HAP-1 (cell line): ENCODE measurements around the gene CDC14A.

Experiments used
- DNase-seq, 2 experiments: peaks; one replicate each; pipeline ENCODE4 v3.0.0-alpha.2; 2016 to 2020; ENCODE audit warnings: low spot score in 2 of 2
- H3K27me3 ChIP-seq: fragments of 250-450 bp; sonication (Bioruptor Pico); 2 replicates; pipeline ENCODE4 v1.5.1; 2020; ENCODE audit warnings: low read depth, mild to moderate bottlenecking, moderate library complexity
- H3K36me3 ChIP-seq: fragments of 250-450 bp; sonication (Bioruptor Pico); replicated peaks from 2 replicates; pipeline ENCODE4 v1.5.1; 2020; ENCODE audit warnings: mild to moderate bottlenecking
- H3K4me1 ChIP-seq: fragments of 250-450 bp; sonication (Bioruptor Pico); 2 replicates; pipeline ENCODE4 v1.5.1; 2020; ENCODE audit warnings: mild to moderate bottlenecking
- H3K4me3 ChIP-seq: fragments of 250-450 bp; sonication (Bioruptor Pico); 2 replicates; pipeline ENCODE4 v1.5.1; 2020; ENCODE audit warnings: mild to moderate bottlenecking, moderate library complexity
- H3K9me3 ChIP-seq: fragments of 250-450 bp; sonication (Bioruptor Pico); 2 replicates; pipeline ENCODE4 v1.5.1; 2020; ENCODE audit warnings: mild to moderate bottlenecking, moderate library complexity
- in situ Hi-C: fragments of 300-500 bp; cut with MboI; formaldehyde crosslinking; loops from 3 replicates; pipeline ENCODE4 v1.14.3; 2020; ENCODE audit warnings: low sequenced_read_pairs, inconsistent platforms, mixed read lengths

CDC14A gene

DNA sequence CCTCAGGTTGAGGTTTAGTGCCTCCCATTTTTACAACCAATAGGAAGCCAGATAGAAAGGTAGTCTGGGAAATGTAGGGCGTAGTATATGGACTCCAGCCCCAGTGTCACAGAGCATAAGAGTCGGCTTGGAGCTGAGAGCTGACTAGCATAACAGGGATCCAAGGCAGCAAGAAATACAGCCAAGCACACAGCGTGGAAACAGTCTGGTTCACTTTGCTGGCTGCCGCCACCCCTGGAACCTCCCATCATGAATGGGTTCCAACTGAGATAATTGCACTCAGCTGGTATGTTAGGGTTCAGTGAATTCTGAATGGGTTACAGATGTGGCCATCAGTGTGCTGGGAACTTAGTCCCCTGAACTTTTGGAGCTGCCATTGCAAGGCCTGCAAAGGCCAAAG, 108.9 kb downstream of the CDC14A start:
- Histone ChIP-seq H3K4me1 (peaks cover 29% of the 10 kb centered on the region), H3K4me3 (no peak overlapping the region), H3K36me3 (no peaks in the 10 kb centered on the region), H3K9me3 (no peaks in the 10 kb centered on the region), H3K27me3 (no peaks in the 10 kb centered on the region)
- in situ Hi-C loops, result loop anchor here (10.0 kb wide), 1 partner anchor 404 kb away; no protein-coding TSS in a partner anchor
- no peak for DNase-seq

GRCh38 chr1:100462326-100463025, 110.2 kb downstream of the CDC14A start:
- H3K4me3 ChIP-seq, result no peak overlapping the region
- H3K4me1 ChIP-seq, result peaks cover 29% of the 10 kb centered on the region
- no peaks in the 10 kb centered on the region for H3K27me3 ChIP-seq
- H3K9me3 ChIP-seq, result no peaks in the 10 kb centered on the region
- DNase-seq, result peak; percentile 69 to 93
- no peaks in the 10 kb centered on the region for H3K36me3 ChIP-seq
- in situ Hi-C loops, result loop anchor here (10.0 kb wide), 1 partner anchor 402 kb away; no protein-coding TSS in a partner anchor

- in situ Hi-C loops, result loop anchor here (10.0 kb wide), 1 partner anchor 401 kb away; no protein-coding TSS in a partner anchor
- H3K36me3 ChIP-seq, result no peaks in the 10 kb centered on the region
- no peaks in the 10 kb centered on the region for H3K9me3 ChIP-seq
- H3K4me3 ChIP-seq, result no peak overlapping the region
- no peaks in the 10 kb centered on the region for H3K27me3 ChIP-seq
- peak; percentile 82 to 90 for DNase-seq
- H3K4me1 ChIP-seq, result peaks cover 29% of the 10 kb centered on the region
Measured at GRCh38 chr1:100463791-100464424, 111.6 kb downstream of the CDC14A start.

GRCh38 chr1:100469578-100469977, 117.3 kb downstream of the CDC14A start:
- in situ Hi-C loops, result loop anchor here (10.0 kb wide), 1 partner anchor 395 kb away; no protein-coding TSS in a partner anchor

GRCh38 chr1:100474834-100475233, 122.5 kb downstream of the CDC14A start:
- Histone ChIP-seq H3K36me3 (no peaks in the 10 kb centered on the region; the same call in 1 of the 2 replicates), H3K4me3 (no peak overlapping the region), H3K27me3 (no peaks in the 10 kb centered on the region), H3K4me1 (no peaks in the 10 kb centered on the region; the same call in 1 of the 2 replicates), H3K9me3 (no peaks in the 10 kb centered on the region)
- in situ Hi-C loops, result no loop called here
- DNase-seq, result no peak

More at GRCh38 chr1:100469578-100469977, 117.3 kb downstream of the CDC14A start:
- Histone ChIP-seq H3K4me1 (no peaks in the 10 kb centered on the region; the same call in none of the 2 replicates), H3K27me3 (no peaks in the 10 kb centered on the region), H3K4me3 (no peak overlapping the region), H3K9me3 (no peaks in the 10 kb centered on the region), H3K36me3 (no peaks in the 10 kb centered on the region)
- DNase-seq, result no peak

GRCh38 chr1:100476735-100477290, 124.5 kb downstream of the CDC14A start:
- DNase-seq, result no peak
- Histone ChIP-seq H3K36me3 (no peaks in the 10 kb centered on the region; the same call in 1 of the 2 replicates), H3K4me3 (no peak overlapping the region), H3K4me1 (peaks cover 2% of the 10 kb centered on the region; the same call in 1 of the 2 replicates), H3K27me3 (no peaks in the 10 kb centered on the region), H3K9me3 (no peaks in the 10 kb centered on the region)
- in situ Hi-C loops, result no loop called here

GRCh38 chr1:100478816-100479215, 126.5 kb downstream of the CDC14A start:
- Histone ChIP-seq H3K9me3 (no peaks in the 10 kb centered on the region), H3K36me3 (no peaks in the 10 kb centered on the region; the same call in 1 of the 2 replicates), H3K4me1 (peaks cover 2% of the 10 kb centered on the region; the same call in 1 of the 2 replicates), H3K4me3 (no peak overlapping the region), H3K27me3 (no peaks in the 10 kb centered on the region)
- DNase-seq, result no peak
- in situ Hi-C loops, result no loop called here

- no peaks in the 10 kb centered on the region; the same call in 1 of the 2 replicates for H3K36me3 ChIP-seq
- DNase-seq, result no peak
- in situ Hi-C loops, result no loop called here
- no peaks in the 10 kb centered on the region for H3K27me3 ChIP-seq
- H3K4me3 ChIP-seq, result no peak overlapping the region
- peaks cover 2% of the 10 kb centered on the region; the same call in 1 of the 2 replicates for H3K4me1 ChIP-seq
- H3K9me3 ChIP-seq, result no peaks in the 10 kb centered on the region
Measured at GRCh38 chr1:100479620-100480338, 127.5 kb downstream of the CDC14A start.

DNA sequence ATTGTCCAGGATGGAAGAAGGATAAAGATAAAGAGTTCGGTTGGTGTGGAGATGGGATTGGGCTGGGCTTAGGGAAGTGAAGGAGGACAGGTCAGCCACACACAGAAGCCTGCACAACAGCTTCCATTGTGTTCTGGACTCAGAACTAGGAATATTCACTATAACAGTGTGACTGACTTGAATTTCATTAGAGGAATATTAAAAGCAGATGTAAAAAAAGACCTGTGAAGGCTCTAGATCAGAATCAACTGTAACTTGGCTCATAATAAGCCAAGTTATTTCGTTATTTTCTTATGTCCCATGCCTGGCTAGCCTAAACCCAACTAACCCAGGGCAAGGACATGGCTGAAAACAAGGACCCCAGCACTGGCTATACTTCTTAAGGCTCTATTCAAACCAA, 129.0 kb downstream of the CDC14A start:
- Histone ChIP-seq H3K36me3 (no peaks in the 10 kb centered on the region; the same call in 1 of the 2 replicates), H3K27me3 (no peaks in the 10 kb centered on the region), H3K4me1 (peaks cover 8% of the 10 kb centered on the region; the same call in 1 of the 2 replicates), H3K4me3 (no peak overlapping the region), H3K9me3 (no peaks in the 10 kb centered on the region)
- in situ Hi-C loops, result no loop called here
- no peak for DNase-seq

DNA sequence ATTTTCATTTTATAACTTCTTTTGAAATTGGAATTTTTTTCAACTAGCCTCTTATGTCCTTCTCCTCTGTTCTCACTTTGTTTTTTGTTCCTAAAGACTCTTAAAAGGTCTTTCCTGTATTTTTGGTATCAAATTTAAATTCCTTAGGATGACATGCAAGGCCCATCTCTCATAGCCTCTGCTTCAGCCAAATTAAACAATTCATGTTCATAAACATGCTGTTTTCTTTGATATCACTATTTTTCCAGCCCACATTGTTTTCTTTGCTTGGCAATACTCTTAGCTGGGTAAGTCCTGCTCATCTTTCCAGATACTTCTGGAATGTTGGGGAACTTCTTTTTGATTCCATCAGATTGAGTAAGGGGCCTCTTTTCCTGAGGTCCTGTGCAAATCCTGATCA, 129.9 kb downstream of the CDC14A start:
- in situ Hi-C loops, result no loop called here
- H3K9me3 ChIP-seq, result no peaks in the 10 kb centered on the region

DNA sequence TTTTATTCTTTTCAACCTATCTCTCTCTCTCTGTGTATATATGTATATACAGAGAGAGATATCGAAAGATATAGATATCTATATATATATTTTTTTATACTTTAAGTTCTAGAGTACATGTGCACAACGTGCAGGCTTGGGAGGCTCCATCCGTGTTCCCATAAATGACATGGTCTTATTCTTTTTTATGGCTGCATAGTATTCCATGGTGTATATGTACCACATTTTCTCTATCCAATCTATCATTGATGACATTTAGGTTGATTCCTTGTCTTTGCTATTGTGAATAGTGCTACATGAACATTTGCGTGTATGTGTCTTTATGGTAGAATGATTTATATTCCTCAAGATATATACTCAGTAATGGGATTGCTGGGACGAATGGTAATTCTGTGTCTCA, 130.4 kb downstream of the CDC14A start:
- peaks cover 8% of the 10 kb centered on the region; the same call in 1 of the 2 replicates for H3K4me1 ChIP-seq
- H3K27me3 ChIP-seq, result no peaks in the 10 kb centered on the region
- no peaks in the 10 kb centered on the region for H3K9me3 ChIP-seq
- DNase-seq, result no peak
- H3K36me3 ChIP-seq, result no peaks in the 10 kb centered on the region; the same call in 1 of the 2 replicates
- in situ Hi-C loops, result no loop called here
- no peak overlapping the region for H3K4me3 ChIP-seq

More for the DNA sequence above, 129.9 kb downstream of the CDC14A start:
- no peaks in the 10 kb centered on the region for H3K27me3 ChIP-seq
- no peak for DNase-seq
- H3K4me1 ChIP-seq, result peaks cover 8% of the 10 kb centered on the region; the same call in 1 of the 2 replicates
- H3K4me3 ChIP-seq, result no peak overlapping the region
- no peaks in the 10 kb centered on the region; the same call in 1 of the 2 replicates for H3K36me3 ChIP-seq

GRCh38 chr1:100483230-100483629, 130.9 kb downstream of the CDC14A start:
- Histone ChIP-seq H3K27me3 (no peaks in the 10 kb centered on the region), H3K9me3 (no peaks in the 10 kb centered on the region), H3K4me1 (peaks cover 8% of the 10 kb centered on the region; the same call in 1 of the 2 replicates), H3K36me3 (no peaks in the 10 kb centered on the region; the same call in 1 of the 2 replicates), H3K4me3 (no peak overlapping the region)
- in situ Hi-C loops, result no loop called here
- no peak for DNase-seq

GRCh38 chr1:100485855-100486258, 133.6 kb downstream of the CDC14A start:
- H3K9me3 ChIP-seq, result no peaks in the 10 kb centered on the region
- peaks cover 8% of the 10 kb centered on the region; the same call in 1 of the 2 replicates for H3K4me1 ChIP-seq
- H3K27me3 ChIP-seq, result no peaks in the 10 kb centered on the region
- H3K36me3 ChIP-seq, result no peaks in the 10 kb centered on the region
- peak in 1 of 2 experiments; percentile 53 for DNase-seq
- in situ Hi-C loops, result no loop called here
- H3K4me3 ChIP-seq, result no peak overlapping the region
